NCI-H2107 (cell line): ENCODE data around the gene TATDN2.
A peak's percentile ranks its signal among the peaks of the same experiment; 100 is the strongest.
"Not testable (repeated sequence)": the region's sequence is repeated elsewhere in the genome, so short reads cannot be mapped to it uniquely, and the experiment has no call there.

Source experiments
- DNase-seq: peaks from one replicate; lab custom pipeline; 2025; lab: John Stamatoyannopoulos, UW

Gene TATDN2

DNA sequence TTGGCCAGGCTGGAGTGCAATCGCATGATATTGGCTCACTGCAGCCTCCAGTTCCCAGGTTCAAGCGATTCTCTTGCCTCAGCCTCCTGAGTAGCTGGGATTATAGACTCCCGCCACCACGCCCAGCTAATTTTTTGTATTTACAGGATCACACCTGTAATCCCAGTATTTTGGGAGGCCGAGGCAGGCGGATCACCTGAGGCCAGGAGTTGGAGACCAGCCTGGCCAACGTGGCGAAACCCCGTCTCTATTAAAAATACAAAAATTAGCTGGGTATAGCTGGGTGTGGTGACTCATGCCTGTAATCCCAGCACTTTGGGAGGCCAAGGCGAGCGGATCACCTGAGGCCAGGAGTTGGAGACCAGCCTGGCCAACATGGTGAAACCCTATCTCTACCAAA is 24.2 kb downstream of the TATDN2 start:
- not testable (repeated sequence) for DNase-seq

DNA sequence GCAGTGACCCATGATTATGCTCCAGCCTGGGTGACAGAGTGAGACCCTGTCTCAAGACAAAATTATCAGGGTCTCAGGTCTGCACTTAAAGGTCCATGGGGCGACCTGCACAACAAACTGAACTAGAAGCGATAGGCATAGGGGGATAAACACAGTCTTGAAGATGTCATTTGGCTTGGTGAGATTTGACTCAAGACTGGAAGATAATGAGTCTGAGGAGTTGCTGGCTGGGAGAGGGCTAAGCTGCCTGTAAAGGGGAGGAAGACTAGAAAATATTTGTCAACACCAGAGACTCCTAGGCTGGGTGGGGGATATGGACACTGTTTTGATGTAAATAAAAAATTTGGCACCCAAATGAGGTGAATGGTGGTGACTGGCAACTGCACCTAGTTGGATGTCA is 24.7 kb downstream of the TATDN2 start:
- DNase-seq: no peak

DNA sequence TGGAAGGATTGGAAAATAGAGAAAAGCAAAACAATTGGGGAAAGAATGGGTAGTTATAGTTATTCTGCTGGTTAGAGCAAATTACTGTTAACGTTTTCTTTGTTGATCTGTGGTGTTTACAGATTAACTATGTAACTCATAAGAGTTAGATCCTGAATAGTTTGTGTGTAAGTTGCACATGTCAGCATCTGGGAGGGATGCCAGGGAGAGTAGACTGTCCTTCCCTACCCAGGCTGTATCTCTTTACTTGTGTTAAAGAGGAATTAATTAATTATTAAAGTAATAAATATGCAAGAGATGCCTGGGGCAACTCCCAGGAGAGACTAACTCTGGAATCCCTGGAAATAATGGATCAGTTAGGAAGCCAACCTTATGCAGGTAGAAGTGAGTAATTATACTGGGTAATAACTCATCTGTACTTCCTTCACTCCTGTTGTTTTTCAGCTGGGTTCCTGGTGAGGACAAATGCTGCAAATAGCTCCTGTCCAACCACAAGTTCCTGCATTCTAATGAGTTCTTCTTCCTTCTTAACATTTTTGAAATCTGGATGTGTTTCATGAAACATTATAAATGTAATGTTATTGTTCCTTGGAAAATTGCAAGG is 25.5 kb downstream of the TATDN2 start:
- DNase-seq: no peak

DNA sequence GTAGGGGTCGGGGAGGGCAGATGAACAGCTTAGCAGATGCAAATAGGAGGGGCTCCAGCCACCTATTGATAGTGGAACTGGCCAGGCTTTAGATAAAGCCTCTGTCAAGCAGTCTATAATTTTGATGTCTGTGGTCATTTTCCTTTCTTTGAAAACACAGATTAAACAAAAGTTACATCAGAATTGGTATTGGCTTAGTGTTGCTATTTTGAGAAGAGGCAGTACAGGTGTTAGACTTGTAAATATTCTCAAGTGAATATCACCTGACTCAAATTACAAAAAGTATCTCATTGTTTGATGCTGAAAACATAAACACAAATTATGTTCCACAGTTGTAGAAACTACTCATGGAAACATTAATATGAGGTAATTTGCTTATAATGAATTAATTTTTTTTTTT is 26.3 kb downstream of the TATDN2 start:
- DNase-seq: no peak

DNA sequence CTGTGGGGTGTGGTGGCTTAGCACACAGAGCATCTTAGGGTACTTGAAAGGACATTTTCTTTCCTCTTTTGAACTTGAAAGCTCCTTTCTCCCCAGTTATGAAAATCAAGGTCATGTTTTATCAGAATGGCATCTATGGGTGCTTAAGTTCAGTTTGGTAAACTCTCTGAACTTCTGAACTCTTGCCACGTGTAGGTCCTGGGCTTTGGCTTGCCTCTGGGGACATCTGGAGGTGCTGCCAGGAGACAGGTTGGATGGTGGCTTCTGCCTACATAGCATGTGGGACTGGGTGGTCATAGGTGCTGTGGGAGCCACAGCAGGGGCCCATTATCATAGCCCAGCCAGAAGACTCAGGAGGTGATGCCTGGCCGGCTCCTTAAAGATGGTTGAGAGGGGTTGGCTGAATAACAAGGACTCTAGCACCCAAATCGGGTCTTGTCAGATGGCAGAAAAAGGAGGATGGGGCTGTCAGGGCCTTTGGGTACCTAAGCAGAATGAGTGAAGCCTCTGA is 28.9 kb downstream of the TATDN2 start:
- DNase-seq: no peak

DNA sequence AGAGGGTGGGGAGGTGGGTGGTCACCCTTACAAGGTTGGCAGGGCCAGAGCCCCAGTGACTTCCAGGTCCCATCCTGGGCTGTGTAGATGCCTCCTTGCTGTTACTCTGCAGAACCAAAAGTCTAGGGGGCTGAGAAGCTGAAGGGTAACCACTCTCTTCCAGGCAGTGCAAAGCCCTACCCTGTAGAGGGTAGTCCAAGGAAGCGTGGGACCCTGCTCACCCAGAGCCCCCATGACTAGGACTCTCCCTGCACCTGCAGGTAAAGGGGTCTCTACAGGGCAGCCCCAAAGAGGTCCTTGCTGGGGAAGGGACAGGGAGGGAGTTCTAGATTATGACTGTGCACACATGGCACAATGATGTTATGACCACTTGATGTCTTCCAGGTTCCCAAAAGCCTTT is 30.2 kb downstream of the TATDN2 start:
- DNase-seq: no peak

DNA sequence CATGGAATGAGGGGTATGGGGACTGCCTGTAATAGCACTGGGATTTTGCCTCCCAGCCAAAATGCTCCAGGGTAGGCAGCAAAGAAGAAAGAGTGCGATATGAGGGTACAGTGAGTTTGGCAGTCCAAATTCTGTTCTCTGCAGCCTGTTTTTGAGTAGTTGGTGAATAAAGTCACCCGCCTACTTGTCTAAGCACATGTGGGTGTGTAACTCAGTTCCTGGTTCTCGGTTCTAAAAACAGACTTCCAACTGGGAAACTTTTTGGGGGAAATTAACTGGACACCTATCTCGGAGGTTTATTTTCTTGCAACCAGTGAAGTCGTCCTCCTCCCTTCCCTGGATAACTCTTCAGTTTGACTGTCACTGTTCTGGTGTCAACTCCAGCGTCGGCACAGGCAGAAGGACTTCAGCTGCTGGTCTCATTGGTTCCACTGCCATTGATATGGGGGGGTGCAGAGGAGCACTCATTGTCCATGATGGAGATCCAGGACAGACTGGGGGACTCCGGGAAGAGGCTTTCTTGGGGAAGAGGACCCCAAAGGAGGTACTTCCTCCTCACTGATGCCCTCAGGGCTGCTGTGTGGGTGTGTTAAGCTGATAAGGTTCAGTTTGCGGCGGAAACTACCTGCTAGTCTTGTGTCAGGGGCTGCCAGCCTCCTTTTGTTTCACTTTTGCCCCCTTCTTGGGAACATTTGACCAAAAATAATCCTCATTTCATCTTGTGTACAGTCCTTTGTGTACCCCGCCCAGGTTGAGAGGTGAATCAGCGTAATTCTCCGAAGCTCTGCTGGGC is 31.3 kb downstream of the TATDN2 start:
- DNase-seq: no peak

DNA sequence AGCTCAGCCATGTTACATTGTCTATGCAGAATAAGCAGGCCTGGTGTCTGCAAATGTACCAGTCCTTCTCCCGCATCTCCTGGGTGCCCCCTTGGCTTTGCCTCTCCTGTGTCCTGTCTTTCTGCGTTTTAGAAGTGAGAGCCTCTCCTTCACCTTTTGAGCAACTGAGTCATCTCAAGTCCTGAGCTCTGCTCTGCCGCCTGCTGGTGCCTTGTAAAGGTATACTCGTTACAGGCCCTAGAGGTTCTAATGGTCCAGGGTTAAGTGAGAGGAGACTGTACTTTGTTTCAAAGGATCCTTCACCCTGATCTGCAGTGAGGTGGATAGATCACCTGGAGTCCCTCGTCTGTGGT is 31.9 kb downstream of the TATDN2 start:
- DNase-seq: no peak

DNA sequence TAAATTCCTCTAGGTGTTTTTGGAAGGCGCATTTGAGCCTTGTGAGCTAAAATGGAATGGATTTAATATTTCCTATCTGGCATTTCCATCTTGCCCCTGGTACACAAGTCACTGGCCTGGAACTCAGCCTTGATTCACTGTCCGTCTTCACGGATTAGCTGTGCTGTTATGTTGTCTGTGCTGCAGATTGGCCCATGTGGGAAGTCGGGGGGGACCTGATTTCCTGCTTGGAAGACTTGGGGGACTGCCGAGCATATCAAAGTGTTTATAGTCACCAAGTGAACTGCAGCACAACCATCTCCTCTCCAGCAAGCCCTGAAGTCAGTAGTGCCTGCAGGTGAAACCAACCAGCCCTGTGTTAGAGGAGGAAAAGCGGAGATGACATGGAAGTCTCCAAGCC is 32.3 kb downstream of the TATDN2 start:
- DNase-seq: no peak

DNA sequence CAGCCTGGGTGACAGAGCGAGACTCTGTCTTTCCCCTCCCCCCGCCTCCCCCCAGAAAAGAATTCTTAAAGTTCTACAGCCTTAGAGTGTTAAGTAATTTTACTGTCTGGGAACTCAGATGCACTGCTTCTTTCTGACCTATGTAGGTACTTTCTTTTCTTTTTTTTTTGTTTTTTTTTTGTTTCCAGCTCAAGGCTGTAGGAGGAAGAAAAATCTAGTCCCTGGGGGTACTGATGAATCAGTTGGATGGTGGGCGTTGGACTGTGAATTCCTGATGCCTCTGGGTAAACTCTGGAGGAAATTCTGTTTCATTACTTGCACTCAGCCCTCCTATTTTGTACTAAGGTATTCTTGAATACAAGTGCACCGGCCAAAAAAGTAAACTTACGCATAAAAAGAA is 33.7 kb downstream of the TATDN2 start:
- no peak for DNase-seq

DNA sequence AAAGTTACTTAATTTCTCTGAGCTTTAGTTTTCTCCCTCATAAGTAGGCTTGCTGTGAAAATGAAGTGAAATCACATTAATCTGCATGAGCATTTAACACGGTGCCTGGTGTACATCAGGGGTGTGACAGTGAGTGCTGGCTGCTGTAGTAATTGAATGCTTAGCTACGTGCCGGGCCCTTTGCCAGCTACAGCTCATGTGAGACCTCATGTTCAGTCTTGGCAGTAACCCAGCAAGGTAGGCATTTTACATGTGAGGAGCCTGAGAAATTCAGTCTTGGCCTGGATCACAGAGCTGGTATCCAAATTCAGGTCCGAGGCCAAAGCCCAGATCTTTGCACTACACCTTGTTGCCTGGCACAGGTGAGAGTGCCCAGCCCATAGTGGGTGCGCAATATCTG is 35.4 kb downstream of the TATDN2 start:
- peak; percentile 26 for DNase-seq

DNA sequence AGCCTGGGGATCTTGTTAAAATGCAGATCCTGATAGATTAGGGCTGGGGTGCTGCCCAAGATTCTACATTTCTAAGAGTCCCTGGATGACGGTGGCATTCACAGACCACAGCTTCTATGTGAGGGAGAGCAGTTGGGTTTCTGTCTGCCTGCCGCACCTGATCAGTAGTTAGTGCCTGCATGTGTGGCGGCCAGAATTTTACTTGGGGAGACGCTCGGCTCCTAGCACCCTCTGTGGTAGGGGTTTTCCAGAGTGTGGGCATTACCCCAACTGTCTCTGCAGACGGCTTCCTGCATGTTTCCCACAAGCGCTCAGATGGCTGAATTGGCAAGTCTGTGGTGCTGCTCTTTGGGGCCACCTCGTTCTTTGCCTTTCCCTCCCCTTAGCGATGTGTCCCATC is 36.2 kb downstream of the TATDN2 start:
- no peak for DNase-seq

DNA sequence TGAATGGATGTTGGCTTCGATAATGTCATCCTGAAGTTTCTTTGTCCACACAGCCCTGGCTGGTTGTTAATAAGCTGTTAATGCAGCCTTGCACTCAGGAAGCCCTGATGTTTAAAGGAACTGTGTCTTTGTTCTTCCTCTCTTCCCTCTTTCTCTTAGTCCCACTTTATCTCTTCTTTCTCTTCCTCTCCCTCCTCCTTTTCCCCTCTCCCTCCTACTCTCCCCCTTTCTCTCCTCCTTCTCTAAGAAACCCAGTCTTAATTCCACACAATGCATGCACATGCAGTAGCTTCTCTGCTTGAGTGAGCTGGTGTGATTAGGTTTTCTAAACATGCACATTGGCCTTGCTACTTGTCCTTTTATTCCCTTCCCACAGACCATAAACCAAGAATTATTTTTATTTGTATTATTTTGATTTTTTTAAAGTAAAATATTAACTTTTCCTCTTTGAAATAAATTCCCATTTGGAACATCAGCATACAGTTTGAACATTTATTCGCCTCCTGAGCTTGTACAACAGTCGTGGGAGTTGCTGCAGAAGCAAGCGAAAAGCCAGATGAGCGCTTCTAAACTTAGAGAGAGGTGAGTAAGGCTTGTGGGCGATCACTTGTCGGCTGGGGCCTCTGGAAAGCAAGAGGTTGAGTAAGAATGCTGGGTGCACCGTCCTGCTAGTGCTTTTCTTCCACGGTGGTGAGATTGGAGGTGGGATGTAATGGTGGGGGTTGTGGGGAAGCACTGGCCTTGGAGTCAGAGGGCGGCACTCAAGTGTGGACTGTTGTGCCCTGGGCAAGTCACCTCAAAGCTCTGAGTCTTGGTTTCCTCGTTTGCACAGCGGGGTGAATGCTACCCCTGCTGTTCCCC is 37.2 kb downstream of the TATDN2 start:
- DNase-seq: no peak

DNA sequence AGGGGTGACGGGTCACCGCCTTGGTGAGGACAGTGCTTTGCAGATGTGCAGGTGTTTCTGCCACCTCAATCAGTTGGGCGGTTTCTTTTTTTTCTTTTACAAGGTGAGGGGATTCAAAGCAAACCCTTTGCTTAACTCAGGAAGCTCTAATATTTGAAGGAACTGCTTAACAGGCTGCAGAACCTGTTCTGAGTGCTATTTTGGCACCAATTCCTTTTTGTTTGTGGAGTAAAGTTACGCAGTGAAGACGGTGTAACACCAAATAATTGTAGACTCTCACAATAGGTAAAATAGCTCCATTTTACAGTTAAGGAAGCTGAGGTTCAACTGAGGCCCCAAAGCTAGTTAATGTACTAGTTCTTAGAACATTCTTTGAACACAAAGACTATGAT is 37.9 kb downstream of the TATDN2 start:
- DNase-seq: no peak

DNA sequence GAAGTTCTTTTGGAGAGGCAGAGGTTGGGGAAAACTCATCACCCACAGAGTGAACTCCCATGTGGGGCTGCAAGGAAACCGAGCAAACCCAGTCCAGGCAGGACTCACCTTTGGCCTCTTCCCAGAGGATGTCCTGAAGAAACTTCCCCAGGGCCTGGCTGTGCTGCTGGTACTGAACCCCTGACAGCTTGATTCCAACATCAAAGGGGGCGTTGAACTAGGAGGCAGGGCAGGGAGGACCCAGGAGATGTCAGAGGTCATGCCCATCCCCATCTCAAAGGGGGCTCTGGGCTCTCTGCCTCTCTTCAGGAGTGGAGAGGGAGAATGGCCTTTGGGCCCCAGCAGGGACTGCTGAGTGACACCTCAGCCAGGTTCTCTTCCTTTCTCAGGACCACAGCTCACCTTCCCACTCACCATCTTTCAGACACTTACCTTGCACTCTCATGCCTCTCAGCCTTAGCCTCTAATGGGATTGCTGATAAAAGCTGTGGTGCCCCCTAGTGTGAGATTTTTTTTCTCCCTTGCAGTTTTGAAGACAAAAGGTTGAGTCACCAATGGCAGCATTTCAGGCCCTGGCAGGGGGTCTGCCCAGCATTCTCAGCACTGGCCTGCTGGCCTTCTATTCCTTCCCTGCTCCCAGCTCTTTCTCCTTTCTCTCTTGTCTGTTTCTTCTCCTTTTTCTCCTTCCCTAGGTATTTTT is 38.5 kb downstream of the TATDN2 start:
- DNase-seq: peak; percentile 19

DNA sequence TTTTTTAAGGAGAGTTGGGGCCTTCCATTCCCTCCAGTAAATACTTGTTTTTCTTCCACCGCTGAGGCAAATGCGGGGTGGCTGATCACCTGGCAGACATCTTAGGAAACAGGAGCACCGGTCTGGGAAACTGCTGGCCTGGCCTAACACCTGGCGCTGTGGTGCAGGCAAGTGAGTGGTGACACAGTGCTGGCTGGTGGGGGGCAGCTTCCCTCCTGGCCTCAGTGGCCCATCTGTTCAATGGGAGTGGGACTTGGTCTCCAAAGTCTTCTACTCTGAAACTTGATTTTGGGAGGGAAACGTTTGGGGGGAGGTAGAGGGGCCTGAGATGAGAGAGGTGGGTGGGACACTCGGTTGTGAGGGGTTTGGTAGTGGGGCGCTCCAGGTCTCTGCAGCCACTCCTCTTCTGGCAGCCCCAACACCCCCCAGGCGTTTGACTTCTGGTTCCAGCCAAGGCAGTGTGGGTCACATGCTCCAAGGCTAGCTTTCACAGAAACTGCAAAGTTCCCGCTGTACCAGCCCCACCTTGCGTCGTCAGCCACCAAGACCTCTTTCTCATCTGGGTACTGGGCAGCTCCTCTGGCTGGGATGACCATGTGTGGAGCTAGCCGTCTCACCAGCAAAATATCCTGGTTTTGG is 39.8 kb downstream of the TATDN2 start:
- no peak for DNase-seq

DNA sequence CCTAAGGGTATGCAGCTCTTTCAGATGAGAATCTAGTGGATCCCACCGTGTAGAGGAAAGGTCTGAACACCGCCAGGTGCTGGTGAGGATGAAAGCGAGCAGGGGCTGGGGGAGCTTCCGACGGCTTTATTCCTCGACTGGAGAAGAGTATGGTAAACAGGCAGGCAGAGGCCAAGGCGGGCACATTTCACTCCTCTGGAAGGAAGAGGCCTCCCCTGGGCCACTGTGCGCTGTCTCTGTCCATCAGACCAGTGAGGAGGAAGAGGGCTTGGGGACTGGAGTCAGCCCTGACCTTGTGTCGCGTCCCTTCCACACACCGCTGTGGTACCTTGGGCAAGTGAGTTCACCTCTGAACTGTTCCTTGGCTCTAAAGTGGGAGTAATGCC is 40.3 kb downstream of the TATDN2 start:
- no peak for DNase-seq

DNA sequence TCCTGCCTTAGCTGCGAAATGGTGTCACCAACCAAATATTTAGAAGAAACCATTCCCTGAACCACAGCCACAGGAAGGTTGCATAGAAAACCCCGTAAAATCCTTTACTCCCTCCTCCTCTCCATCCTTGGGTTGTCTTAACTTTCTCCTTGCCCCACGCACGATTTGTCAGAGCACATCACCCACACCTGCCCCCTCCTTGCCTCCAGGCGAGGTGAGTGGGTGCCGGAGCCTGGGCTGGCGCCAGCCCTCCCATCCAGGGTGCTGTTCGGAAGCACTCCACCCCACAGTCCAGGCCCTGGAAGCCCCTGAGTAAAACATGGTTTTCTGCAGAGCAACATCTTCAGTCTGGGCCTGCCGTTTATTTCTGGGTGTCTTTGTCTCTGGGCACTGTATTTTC is 40.8 kb downstream of the TATDN2 start:
- DNase-seq: no peak

DNA sequence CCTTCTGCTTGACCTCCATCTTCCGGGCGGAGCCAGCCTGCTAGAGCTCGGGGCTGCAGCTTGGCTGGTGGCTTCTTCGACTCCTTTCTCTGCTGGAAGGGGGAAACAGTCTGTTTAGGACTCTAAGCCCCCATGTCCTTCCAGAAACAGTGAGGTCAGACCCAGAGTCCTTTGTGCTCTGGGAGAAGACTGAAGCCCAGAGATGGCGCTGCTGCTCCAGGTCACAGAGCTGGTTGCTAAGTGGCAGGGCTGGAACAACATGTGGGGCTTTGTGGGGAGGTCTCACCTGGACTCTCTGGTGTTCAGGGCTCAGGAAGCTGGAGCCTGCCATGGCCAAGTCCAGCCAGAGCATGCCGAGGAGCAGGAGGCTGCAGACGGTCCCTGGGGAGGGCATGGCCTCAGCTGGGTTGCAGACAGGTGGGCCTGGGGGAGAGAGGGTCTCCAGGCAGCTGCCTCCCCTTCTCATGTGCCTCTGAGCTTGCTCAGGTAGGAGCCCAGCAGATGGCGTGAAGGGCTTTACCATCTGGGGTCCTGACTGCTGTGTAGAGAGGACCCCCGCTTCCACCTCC is 41.6 kb downstream of the TATDN2 start:
- DNase-seq: no peak

DNA sequence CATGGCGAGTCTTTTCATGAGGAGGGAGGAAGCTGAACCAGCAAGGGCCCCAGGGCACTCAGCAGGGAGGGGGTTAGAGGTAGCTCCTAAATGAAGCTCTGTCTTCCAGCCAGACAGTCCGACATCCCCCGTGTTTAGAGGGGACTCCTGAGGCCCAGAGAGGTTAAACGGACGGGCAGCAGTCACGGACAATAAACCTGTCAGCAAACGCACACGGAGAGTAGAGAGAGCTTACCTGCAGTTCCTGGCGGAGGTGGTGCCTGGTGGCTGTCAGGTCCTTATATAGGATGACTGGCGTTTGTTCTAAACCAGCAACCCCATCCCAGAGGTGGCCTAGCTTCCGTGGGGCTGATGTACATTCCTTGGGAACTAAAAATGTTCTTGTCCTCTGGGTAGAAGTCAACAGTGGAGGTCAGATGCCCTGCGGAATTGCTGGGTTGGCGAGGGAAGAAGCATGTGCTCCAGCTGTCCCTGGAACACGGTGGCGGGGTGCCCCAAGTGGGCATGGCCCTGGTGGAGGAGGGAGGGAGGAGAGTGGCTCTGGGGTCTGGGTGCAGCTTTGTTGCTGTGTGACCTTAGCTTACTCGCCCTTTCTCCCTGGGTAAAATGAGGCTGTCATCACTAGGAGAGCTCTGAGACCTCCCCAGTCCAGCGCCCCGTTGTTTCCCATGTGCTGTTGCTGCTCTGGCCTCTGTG is 42.4 kb downstream of the TATDN2 start:
- no peak for DNase-seq

DNA sequence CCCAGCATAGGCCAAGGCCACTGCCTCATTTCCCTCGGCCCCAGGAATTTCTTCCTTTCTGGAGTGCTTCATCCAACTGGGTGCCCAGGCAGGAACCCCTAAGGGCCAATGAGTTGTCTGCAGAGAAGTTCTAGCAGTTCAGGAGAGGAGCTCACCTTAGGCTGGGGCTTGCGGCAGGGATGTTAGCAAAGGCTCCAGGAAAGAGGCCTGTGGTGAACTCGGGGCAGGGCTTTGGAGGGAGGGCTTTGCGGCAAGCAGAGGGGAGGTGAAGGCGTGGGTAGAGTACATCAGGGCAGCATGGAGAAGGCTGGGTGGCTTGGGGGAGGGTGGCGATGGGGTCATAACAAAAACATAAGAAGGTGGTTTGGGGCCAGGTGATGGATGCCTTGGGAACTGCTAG is 43.4 kb downstream of the TATDN2 start:
- DNase-seq: no peak
